Activated CD8-positive, alpha-beta memory T cell treated with anti-CD3 and anti-CD28 coated beads for 4 hours (primary cell): ENCODE results near the gene ATP9B.
"Not testable (repeated sequence)": the region's sequence is repeated elsewhere in the genome, so short reads cannot be mapped to it uniquely, and the experiment has no call there.

Experiments
- DNase-seq, 2 donors: peaks; one replicate each; pipeline ENCODE4 v3.0.0-alpha.2; 2020; ENCODE audit warnings: low read depth in 2 of 2

The ATP9B gene

GRCh38 chr18:79355433-79356335, 286.5 kb downstream of the ATP9B start:
- DNase-seq = no peak

- no peak for DNase-seq
Measured at GRCh38 chr18:79356435-79356834, 287.2 kb downstream of the ATP9B start.

GRCh38 chr18:79360933-79361332, 291.7 kb downstream of the ATP9B start:
- DNase-seq = no peak

GRCh38 chr18:79361766-79362522, 292.8 kb downstream of the ATP9B start:
- no peak for DNase-seq

GRCh38 chr18:79365701-79366100, 296.5 kb downstream of the ATP9B start:
- DNase-seq = no peak

GRCh38 chr18:79366177-79367094, 297.2 kb downstream of the ATP9B start:
- no peak for DNase-seq

- no peak for DNase-seq
Measured at GRCh38 chr18:79367480-79367879, 298.3 kb downstream of the ATP9B start.

- no peak for DNase-seq
Measured at GRCh38 chr18:79367989-79368388, 298.8 kb downstream of the ATP9B start.

- DNase-seq = no peak
Measured at GRCh38 chr18:79368681-79369080, 299.5 kb downstream of the ATP9B start.

GRCh38 chr18:79371561-79372121, 302.4 kb downstream of the ATP9B start:
- no peak for DNase-seq

- no peak for DNase-seq
Measured at GRCh38 chr18:79372461-79372860, 303.3 kb downstream of the ATP9B start.

- DNase-seq = no peak
Measured at GRCh38 chr18:79372991-79373390, 303.8 kb downstream of the ATP9B start.

GRCh38 chr18:79373736-79374135, 304.5 kb downstream of the ATP9B start:
- no peak for DNase-seq

- DNase-seq = no peak
Measured at GRCh38 chr18:79374408-79375171, 305.4 kb downstream of the ATP9B start.

- DNase-seq = no peak
Measured at GRCh38 chr18:79375441-79376154, 306.4 kb downstream of the ATP9B start.

GRCh38 chr18:79376661-79377060, 307.5 kb downstream of the ATP9B start:
- DNase-seq = not testable (repeated sequence)

- no peak for DNase-seq
Measured at GRCh38 chr18:79377187-79377891, 308.1 kb downstream of the ATP9B start.

- DNase-seq = peak; percentile 57 to 64
Measured at GRCh38 chr18:79378536-79379250, 309.5 kb downstream of the ATP9B start.
